ENCODE results near the gene LAPTM5.

DNA sequence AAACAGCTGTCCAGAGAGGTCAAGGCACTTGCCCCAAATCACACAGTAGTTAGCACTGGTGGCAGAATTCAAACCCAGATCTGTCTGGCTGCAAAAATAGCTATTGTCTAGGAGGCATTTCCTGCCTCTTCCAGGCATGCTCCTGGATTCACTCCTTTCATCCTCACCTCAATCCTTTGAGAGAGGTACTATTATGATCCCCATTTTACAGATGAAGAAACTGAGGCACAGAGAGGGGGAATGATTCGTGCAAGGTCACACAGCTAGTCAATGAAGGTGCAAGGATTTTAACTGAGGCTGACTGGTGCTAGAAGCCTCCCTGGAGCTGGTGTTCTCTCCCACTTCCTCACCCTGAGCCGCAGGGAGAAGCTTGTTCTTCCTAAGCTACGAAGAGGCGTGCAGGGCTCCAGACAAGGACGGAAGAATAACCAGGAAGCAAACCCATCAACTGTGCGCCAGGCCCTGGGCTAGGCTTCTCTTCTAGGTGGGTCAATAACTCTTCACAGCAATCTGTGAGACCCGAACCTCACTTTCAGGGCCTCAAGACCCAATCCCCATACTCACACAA lies 631 bp upstream of the LAPTM5 start:
- TF ChIP-seq POLR2A (IDR thresholded peaks at IDR 0.05; ENCODE audit: low read depth, low read length) (no peak; the same call in 1 of the 2 replicates), TAF1 (IDR thresholded peaks at IDR 0.05; ENCODE audit: borderline replicate concordance, low read depth, low read length) (no peak), POLR2AphosphoS5 (IDR thresholded peaks at IDR 0.05; ENCODE audit: low read depth, low read length) (peak; percentile 37; the same call in 1 of the 2 replicates)
